IPS-NIHi11 (cell line): ENCODE results near the gene CMIP.

Experiments
- DNase-seq: peaks from one replicate; pipeline ENCODE4 v3.0.0; 2012; ENCODE audit warnings: mixed read lengths, low spot score

Gene CMIP

DNA sequence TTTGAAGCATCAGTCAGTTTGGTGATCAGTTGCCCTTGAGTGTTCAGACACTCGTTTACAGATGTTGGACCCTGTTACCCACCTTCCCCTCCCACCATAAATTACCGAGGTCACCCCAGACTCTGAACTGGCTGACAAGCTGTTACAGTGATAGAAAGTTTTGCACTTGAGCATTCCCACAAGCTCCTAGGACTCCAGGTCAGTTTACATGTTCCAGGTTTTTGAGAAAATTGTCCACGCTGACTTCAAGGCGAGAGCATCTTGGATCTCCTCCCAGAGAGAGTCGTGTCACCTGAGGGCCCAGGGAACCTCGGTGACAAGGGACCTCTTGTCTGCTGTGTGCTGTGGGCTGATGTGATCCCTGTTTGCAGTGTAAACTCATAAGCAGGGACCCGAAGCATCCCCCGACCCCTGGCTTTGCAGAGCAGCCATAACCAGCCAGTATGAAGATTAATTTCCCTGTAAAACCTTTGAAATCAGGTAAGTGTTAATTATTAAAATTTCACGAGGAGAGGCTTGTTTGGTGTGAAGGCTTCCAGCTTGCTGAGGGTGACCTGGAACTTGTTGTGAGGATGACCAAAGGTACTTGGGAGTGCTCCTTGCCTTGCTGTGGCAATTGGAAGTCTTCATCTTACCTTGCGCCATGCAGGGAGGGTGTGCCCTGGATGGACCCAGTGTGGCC is 91.2 kb downstream of the CMIP start:
- no peak for DNase-seq

DNA sequence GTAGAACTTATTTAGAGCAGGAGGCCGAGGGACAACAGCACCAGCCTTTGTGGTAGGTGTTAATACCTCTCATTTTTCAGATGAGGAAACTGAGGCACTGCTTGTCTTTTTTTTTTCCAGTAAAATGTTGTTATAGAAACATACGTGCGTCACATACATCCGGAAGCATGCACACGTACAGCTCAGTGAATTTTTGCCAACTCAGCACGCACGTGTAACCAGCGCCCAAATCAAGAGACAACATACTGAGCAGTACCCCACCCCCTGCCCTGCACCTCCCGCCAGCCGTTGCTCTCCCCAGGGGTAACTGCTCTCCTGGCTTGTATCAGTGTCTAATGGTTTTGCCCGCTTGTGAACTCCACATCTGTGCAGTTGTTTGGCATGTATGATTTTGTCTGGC is 92.0 kb downstream of the CMIP start:
- DNase-seq = no peak

DNA sequence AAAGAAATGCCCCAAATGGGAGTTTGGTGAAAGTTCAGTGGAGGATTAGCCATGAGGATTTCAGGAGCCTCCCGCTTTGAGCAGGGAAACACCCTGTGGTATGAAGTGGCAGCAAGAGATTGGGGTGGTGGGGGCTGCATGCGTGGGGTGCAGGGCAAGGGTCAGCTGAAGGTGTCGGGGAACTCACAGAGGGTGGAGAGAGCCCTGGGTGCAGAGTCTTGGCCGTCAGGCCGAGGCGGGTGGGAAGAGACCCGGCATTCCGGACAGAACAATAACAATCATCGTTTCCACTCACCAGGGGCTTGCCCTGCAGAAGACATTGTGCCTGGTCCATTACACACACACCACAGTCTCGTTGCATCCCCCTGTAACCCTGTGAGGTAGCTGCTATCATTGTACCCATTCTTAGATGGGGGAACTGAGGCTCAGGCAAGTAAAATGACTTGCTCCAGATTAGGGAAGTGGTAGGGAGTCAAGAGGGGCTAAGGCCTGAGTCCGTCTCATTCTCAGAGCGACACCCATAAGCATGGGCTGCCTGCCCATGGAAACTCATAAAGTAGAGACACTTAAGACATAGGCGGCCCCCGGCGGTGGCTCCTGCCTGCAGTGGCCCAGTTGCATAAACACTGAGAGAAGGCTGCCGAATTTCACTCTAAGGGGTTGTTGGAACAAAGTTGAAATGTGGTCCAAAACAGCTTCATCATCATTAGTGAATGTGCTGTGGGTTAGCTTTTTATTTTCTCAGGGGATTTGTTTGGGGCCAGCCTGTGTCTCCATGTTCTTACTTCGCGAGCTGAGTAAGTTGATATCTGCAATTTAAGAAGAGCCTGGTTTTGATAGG is 93.3 kb downstream of the CMIP start:
- DNase-seq = no peak

DNA sequence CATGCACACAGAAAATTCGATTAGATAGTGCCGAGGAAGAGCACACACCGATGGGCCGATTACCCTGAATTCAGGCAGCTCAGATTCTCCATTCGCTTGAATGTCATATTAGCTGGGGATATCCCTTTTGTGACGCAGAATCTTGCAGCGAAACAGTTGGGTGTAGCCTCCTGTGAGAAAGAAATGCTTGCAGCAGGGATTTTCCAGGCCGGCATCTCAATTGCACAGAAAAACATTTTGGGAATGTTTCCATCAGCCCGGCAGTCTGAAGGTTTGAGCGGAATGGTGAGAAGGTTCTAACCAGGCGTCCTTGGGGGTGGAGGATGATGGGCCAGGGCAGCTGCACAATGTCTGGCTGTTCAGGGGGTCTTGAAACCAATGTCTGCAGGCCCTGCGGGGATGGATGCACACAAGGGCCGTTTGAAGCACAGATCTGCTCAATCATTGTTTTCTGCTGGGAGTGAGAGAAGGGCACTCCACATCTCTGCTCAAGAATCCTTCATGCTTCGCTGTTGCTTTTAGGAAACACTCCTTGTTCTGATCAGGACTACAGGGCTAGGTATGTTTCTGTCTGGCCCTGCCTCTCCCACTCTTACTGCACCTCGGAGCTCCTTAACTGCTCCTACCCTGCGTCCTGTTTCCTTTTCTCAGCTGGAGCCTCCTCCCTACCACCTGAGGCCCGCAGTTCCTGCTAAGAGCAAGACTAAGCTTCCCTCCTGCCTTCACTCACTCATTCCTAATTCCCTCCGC is 94.6 kb downstream of the CMIP start:
- no peak for DNase-seq

DNA sequence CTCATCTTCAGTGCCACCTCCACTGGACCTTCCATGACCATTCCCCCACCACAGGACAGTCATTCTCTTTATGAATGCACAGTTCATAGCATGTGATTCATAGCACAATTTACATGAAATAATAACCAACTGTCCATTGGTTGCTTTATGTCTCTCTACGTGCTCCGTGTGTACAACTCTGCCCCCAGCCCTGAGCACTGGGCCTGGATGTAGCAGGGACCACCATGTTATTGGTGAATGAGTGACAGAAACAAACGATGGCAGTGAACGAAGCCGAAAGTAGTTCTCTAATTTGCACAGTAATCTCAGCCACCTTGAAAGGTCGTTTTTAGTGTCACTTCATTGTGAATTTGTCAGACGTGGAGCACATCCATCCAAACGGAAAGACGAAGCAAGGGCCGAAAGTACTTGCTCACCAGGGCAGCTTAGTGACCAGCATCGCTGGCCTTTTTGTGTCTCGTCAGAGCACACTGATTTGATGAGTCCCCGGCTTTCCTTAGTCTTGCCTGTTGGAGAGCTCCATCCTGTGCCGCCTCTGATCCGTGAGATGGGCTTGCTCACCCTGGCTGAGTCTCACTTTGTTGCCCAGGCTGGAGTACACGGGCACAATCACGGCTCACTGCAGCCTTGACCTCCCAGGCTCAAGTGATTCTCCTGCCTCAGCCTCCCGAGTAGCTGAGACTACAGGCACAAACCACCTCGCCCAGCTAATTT is 95.3 kb downstream of the CMIP start:
- no peak for DNase-seq

DNA sequence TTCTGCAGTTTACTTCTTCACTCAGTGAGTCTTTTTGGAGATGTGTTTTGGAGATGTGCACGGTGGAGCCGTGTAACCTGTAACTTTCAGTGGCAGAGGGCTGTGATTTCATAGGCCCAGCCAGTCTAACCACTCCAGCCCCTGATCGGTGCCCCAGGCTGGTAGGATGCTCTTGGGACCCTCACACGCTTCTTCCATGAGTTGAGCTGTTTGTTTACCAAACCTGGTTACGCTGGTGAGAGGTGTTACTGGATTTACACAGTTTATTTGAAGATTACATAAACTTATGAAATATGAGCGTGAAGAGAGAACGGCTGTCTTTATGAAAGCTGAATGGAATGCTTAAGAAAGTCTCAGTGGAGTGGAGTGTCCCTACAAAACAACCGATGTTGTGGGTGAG is 96.7 kb downstream of the CMIP start:
- DNase-seq = no peak

DNA sequence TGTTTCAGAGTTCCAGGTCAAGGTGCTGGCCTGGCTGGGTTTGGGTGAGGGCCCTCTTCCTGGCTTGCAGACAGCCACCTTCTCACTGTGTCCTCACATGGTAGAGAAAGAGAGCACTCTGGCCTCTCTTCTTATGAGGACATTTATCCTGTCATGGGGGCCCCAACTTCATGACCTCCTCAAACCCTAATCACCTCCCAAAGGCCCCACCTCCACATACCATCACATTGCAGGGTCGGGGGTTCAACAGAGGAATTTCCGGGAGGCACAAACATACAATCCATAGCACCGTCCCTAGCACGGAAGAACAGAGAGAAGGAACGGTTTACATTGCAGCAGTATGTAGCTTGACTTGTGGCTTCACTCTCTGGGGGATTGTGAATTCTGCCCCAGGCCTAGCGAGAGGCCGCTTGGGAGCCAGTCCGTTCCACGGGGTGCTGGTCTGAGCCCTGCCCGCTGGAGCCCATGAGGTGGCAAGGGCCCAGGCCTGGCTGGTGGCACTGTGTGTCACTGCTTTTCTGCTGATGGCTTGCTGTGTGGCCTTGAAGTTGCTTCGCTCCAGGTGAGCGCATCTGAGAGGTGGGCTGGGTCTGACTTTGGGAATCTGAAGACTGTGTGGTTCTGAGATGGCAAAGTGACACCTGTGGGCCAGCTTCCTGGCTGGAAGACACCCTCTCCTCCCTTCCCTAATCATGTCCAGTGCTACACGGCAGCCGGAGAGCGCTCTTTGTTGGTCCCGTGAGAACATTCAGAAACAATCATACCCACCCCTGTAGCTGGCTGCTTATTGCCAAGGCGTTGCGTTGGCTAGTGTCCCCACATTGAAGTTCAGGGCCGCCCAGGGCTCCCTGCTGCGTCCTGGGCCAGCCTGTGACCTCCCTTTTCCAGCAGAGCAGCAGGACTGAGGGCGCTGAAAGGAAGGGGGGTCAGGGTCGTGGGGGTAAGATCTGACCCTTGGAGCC is 98.3 kb downstream of the CMIP start:
- DNase-seq = no peak

DNA sequence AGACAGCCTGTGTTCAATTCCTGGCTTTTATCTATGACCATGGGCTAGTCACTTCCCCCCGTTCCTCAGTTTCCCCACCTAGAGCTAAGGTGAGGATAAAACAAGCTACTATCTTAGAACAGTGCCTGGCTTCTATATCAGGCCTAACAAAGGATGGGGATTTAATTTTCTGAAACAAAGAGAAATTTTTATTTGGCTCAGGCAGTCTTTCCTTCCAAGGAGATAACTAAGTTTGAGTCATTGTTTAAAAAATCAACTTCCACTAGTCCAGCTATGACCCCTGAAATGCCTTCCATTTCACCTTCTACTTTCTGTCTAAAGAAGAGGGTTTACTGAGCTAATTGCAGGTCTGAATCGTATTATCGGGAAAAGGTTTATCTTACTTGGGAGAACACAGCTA is 99.0 kb downstream of the CMIP start:
- no peak for DNase-seq

DNA sequence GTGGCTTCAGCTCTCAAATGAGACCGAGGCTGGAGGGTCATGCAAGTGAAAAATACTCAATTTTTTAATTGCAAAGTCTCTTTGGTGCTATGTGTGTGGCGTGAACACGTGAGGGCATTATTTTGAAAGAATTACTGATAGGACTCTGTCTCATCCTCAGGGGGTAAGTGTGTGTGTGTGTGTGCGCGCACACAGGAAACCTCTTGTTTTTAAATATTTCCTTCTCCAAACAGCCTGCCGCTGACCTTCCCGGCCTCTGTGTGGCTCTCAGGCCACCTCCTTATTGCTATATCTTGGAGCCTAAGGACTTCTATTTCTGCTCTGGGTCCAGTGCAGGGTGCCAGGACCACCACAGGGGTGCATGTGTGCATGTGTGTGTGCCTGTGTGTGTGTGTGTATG is 99.7 kb downstream of the CMIP start:
- no peak for DNase-seq

DNA sequence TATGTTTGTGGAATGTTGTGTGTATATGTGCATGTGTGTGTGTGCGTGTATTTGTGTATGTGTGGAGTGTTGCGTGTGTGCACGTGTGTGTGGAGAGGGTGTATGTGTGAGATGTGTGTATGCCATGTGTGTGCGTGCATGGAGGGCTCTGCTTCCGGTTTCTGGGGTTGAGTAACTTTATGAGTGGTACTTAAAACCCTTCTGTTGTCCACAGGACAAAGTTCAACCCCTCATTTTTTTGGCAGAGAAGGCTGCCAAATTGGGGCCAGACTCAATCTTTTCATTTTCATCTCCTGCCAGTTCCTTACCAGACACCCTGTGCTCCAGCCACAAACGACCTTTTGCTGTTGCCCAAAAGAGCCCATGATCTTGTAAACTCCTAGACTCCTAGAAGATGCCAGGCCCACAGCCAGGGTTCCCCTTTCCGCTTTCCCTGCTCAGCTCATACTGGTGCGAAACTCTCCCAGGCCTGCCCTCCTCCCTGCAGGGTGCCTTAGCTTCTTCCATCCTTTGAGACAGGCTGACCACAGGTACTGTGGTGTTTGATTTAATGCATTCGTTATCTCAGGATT is 100.2 kb downstream of the CMIP start:
- no peak for DNase-seq

DNA sequence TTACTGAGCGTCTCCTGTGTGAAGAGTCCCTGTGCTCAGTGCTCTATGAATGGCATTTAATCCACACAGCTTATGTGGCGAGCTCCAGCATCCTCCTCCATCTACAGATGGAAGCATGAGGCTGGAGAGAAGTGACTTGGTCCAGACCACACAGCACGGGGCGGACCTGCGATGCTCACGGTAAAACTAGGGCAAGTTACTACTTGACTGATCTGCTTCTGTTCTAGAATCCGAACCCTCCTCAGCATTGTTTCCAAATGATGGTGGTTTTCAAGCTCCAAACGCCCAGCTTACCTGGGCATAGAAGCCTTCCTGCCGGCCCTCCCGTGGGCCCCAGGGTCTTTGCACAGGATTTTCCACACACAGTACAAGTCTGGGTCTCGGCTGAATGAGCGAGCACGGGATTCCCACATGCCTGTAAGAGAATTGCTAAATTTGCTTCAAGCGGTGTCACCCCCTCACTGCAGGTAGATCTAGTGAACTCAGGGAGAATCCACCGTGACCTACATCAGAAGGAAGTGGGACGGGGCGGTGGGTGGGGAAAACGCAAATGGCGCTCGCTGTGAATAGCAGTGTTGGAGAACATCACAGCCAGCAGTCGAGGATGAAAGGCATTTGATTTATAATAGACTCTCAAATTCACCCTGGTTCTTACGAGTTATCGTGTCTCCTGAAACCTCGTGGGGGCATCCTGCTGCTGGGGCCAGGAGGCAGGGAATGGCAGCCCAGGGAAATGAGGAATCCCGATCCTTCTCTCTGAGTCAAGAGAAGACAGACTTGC is 101.1 kb downstream of the CMIP start:
- no peak for DNase-seq

DNA sequence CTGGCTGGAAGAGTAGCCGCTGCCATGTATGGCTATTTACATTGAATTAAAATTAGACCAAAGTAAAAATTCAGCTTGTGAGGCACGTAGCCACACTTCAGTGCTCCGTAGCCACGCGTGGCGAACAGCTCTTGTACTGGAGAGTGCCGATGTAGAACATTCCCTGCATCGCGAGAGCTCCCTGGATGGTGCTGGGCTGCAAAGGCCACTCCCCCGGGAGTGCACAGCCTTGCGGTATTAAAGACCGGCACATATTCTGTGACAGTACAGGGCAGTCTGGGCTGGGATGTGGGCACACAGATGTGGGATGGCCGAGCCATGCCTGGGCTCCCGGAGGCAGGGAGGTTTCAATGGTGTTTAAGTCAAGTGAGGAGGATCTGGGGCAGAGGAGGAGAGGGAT is 102.2 kb downstream of the CMIP start:
- no peak for DNase-seq

DNA sequence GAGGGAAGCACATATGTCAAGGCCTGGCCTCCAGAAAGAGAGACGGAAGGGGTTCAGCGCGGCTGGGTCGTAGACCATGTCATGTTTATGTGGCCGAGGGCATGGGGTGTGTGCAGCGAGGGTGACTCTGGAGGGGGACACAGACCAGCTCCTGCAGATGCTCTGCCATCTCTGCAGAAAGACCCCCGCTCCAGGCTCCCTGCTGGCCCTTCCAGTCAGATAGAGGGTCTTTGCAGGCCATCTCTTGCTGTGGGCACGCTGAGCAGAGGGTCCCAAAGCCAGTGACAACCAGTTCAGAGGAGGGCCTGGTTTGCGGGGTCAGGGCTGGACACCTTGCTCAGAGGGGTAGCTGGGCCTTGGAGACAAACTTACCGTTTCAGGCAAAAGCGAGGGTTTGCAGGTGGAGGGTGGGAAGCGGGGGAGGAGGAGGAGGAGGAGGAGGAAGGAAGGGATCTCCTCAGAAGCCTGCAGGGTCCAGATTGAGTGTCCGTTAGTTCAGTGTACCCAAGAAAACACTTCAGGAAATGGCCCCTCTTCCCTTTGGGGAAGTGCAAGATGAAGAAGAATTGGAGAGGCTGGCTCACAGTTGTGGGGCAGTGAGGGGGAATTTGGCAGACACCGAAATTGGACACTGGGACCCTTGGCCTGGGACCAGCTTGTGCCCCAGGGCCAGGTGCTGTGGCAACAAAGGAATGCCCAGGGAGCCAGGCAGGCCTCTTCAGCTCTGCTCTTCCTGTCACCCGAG is 102.8 kb downstream of the CMIP start:
- DNase-seq = no peak

DNA sequence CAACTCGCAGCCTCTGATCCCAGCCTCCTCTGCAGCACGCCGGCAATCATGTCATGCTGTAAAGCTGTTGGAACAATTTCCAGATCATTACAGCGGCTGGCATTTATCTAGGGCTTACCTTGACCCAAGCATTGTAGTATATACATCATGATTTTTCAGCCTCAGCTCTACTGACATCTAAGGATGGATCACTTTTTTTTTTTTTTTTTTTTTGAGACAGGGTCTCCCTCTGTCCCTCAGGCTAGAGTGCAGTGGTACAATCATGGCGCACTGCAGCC is 103.3 kb downstream of the CMIP start:
- DNase-seq = no peak

DNA sequence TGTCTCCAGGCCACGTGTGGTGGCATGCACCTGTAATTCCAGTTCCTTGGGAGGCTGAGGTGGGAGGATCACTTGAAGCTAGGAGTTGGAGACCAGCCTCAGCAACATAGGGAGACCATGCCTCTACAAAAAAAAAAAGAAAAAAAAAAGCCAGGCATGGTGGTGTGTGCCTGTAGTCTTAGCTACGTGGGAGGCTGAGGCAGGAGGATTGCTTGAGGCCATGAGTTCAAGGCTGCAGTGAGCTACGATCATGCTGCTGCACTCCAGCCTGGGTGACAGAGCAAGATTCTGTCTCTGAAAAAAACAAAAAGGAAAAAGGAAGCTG is 103.9 kb downstream of the CMIP start:
- DNase-seq = no peak

DNA sequence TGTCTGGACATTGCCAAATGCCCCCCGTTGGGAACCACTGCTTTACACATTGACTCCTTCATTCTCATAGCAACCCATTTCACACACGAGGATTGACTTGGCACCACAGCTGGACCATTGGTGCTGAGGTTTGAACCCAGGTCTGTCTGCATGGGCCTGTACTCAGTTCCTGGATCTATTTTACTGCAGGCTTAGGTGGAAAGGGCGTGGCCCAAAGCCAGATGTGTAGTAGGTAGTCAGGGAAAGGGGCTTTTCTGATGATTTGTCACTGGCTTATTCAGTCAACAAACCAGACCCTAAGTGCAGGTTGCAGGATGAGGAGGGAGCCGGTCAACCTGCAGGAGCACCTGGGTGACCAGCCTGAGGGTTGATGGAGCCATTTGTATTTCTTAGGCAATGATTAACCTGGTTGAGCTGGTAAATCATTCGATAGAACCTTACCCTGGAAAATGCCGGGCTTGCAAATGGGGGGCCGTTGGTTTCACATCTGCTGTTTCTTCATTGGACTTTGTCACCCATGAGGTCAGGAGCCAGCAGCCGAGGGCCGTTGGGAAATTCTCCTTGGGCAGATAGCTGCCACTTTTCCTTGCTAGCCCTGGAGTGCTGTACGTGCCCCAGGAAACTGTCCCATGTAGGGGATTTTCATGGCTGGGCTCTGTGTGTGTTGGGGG is 104.4 kb downstream of the CMIP start:
- DNase-seq = no peak

DNA sequence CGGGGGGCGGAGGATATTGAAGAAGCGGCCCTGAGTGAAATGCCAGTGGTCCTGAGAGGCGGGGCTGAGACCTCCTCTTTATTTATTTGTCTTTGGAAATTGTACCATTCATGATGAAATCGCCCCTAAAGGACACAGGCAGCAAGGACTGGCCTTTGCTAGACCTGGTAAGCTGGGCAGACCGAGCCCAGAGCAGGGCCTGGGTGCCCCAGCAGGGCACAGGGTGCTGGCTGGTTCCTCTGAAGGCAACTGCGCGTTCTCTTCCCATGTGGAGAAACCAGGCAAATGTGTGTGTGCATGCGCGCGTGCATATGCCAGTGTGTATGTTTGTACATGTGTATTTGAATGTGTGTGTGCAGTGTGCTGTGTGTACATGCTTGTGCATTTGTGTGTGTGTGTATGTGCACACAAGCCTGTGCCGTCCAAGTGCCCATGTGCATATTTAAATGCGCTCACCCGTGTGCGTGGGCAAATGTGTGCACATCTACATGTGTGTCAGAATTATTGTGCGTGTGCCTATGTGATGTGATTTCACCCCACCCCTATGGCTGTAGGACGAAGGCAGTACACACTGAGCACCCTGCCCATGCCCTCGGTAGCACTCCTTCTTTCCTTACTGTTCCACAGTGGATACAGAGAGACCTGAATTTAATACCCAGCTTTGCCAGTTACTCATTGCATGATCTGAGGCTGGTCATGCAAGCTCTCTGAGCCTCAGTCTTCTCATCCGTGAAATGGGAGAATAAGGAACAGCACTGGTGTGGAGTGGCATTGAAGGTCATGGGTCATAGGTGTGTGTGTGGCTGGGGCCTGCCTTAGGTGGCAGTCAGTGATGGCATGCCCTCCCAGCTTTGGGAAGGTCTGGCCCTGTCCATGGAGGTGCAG is 105.2 kb downstream of the CMIP start:
- no peak for DNase-seq

DNA sequence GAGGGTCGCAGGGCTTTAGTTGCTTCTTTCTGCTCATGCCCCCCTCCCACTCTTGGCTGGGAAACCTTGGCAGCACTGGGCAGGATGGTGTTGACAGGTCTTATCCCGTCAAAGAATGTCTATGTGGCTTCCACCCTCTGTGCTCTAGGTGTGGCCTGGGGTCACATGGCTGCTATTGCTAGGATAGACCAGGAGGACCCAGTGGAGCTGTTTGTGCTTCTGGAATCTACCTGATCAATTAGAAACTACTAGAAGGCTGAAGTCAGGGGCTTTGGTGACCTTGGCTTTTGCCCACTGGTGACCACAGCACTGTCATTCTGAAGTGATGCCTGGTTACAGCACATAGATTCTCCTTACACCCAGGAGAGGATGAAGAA is 105.8 kb downstream of the CMIP start:
- no peak for DNase-seq
